Stimulated activated CD8-positive, alpha-beta memory T cell treated with anti-CD3 and anti-CD28 coated beads, Interleukin-12 subunit alpha, Interleukin-12 subunit beta, amount 100 ng/mL, for 1 hour (primary cell): Measurements from ENCODE around the gene YIF1A.

Experiments
- DNase-seq: peaks from one replicate; pipeline ENCODE4 v3.0.0-alpha.2; 2020; ENCODE audit warnings: low read depth

The YIF1A gene

GRCh38 chr11:66288671-66289547 is at the start of gene YIF1A:
TSS of gene YIF1A (minus strand) at chr11:66289143. CDS start at chr11:66288985, 158 bp downstream.
- DNase-seq = peak; percentile 96

GRCh38 chr11:66337103-66337899 is 48.4 kb upstream of the YIF1A start:
- DNase-seq = no peak

- DNase-seq = no peak
Measured at GRCh38 chr11:66336234-66337102, 47.5 kb upstream of the YIF1A start, which contains the start of gene RIN1. TSS of gene RIN1 (minus strand) at chr11:66336434. CDS start at chr11:66336402, 32 bp downstream.

- DNase-seq = no peak
Measured at GRCh38 chr11:66335531-66336233, 46.7 kb upstream of the YIF1A start.

- no peak for DNase-seq
Measured at GRCh38 chr11:66334605-66335442, 45.9 kb upstream of the YIF1A start.

GRCh38 chr11:66333896-66334604 is 45.1 kb upstream of the YIF1A start:
- no peak for DNase-seq

GRCh38 chr11:66333220-66333877 is 44.4 kb upstream of the YIF1A start:
- no peak for DNase-seq

GRCh38 chr11:66332371-66333219 is 43.7 kb upstream of the YIF1A start:
- DNase-seq = no peak

- DNase-seq = no peak
Measured at GRCh38 chr11:66331542-66332370, 42.8 kb upstream of the YIF1A start.

- no peak for DNase-seq
Measured at GRCh38 chr11:66330931-66331330, 42.0 kb upstream of the YIF1A start.

- no peak for DNase-seq
Measured at GRCh38 chr11:66329165-66329673, 40.3 kb upstream of the YIF1A start.

- peak; percentile 67 for DNase-seq
Measured at GRCh38 chr11:66328302-66329144, 39.6 kb upstream of the YIF1A start.

GRCh38 chr11:66328031-66328301 is 39.0 kb upstream of the YIF1A start:
- no peak for DNase-seq

- DNase-seq = no peak
Measured at GRCh38 chr11:66327171-66328030, 38.5 kb upstream of the YIF1A start.
